GM19240 (cell line): ENCODE measurements around the gene PHKA2.

Experiments
- DNase-seq: peaks from one replicate; pipeline ENCODE4 v3.0.0; 2011; ENCODE audit warnings: low spot score; ENCODE audit not compliant: insufficient read length

Gene PHKA2

GRCh38 chrX:18973527-18974192 lies 10.3 kb downstream of the PHKA2 start:
- DNase-seq, result no peak

GRCh38 chrX:18971506-18971905 lies 12.4 kb downstream of the PHKA2 start:
- DNase-seq, result no peak

GRCh38 chrX:18970465-18970864 lies 13.4 kb downstream of the PHKA2 start:
- no peak for DNase-seq

GRCh38 chrX:18966624-18967023 lies 17.3 kb downstream of the PHKA2 start:
- DNase-seq, result no peak

GRCh38 chrX:18964901-18965300 lies 19.0 kb downstream of the PHKA2 start:
- no peak for DNase-seq

GRCh38 chrX:18964026-18964425 lies 19.9 kb downstream of the PHKA2 start:
- DNase-seq, result no peak

- DNase-seq, result no peak
Observed at GRCh38 chrX:18962329-18962728, 21.6 kb downstream of the PHKA2 start.

GRCh38 chrX:18961686-18962085 lies 22.2 kb downstream of the PHKA2 start:
- DNase-seq, result no peak

GRCh38 chrX:18956303-18957032 lies 27.4 kb downstream of the PHKA2 start:
- no peak for DNase-seq

- DNase-seq, result no peak
Observed at GRCh38 chrX:18955676-18956075, 28.2 kb downstream of the PHKA2 start.

GRCh38 chrX:18951032-18951431 lies 32.9 kb downstream of the PHKA2 start:
- DNase-seq, result no peak

- no peak for DNase-seq
Observed at GRCh38 chrX:18949944-18950301, 34.0 kb downstream of the PHKA2 start.

- no peak for DNase-seq
Observed at GRCh38 chrX:18949291-18949943, 34.5 kb downstream of the PHKA2 start.

- DNase-seq, result no peak
Observed at GRCh38 chrX:18946611-18947010, 37.3 kb downstream of the PHKA2 start.

GRCh38 chrX:18946157-18946556 lies 37.8 kb downstream of the PHKA2 start:
- no peak for DNase-seq

GRCh38 chrX:18945483-18945882 lies 38.4 kb downstream of the PHKA2 start:
- no peak for DNase-seq

- no peak for DNase-seq
Observed at GRCh38 chrX:18944482-18944881, 39.4 kb downstream of the PHKA2 start.

GRCh38 chrX:18941896-18942295 lies 42.0 kb downstream of the PHKA2 start:
- DNase-seq, result no peak

- DNase-seq, result no peak
Observed at GRCh38 chrX:18938710-18939109, 45.2 kb downstream of the PHKA2 start.

- no peak for DNase-seq
Observed at GRCh38 chrX:18937173-18937572, 46.7 kb downstream of the PHKA2 start.

GRCh38 chrX:18935893-18936292 lies 48.0 kb downstream of the PHKA2 start:
- DNase-seq, result no peak

- DNase-seq, result no peak
Observed at GRCh38 chrX:18934708-18935107, 49.2 kb downstream of the PHKA2 start.

- no peak for DNase-seq
Observed at GRCh38 chrX:18933617-18934016, 50.3 kb downstream of the PHKA2 start.
